GM12872 (cell line): ENCODE results near the gene ABHD12B.
A peak's percentile ranks its signal among the peaks of the same experiment; 100 is the strongest.

Experiments used
- CTCF ChIP-seq: IDR thresholded peaks from 3 replicates; pipeline ENCODE4 v1.5.1; 2011; ENCODE audit warnings: low read depth, mild to moderate bottlenecking, low read length, moderate library complexity; ENCODE audit not compliant: insufficient read depth

ABHD12B gene

GRCh38 chr14:50860478-50861086, 11.3 kb upstream of the ABHD12B start:
- TF ChIP-seq CTCF = peak; percentile 67

DNA sequence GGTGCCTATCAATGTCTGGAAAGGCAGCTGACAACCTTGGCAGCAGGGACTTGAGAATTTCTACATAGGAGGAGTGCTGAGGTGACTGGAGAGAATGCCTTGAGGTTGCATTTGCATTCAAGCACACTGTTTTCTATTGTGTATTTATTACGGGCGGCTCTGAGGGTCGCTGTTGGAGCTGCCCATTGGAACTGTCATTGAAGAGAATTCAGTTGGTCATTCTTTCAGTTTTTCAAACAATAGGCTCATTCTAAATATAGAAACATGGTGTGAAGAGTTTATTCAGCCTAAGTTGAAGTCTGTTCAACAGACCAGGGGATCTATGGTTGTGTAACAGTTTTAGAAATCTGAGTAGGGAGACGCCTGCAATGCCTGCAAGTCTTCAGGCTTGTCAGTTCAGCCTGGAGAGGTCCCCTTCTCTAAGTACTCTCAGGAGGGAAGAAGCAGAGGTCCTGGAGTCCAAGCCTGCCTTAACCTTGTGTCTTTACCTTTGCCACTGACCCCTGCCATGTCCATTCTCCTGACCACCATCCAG, 9.8 kb upstream of the ABHD12B start:
- no peak for TF ChIP-seq CTCF

DNA sequence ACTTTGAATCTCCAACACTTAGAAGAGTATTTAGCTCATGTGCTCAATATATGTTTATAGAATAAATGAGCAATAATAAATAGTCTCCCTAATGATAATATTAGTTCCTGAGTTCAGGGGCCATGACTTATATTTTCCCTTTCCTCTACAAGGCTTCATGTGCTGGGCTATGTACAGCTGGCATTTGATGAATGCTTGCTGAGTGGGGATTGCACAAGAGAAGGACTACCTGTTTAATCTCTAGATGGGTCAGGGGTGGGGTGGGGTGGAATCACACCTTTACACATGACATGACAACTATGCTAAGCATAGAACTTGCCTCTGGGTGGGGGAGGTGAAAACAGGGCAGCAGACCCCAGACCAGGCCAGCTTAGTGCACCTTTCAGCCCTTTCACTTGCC, 7.6 kb upstream of the ABHD12B start:
- no peak for TF ChIP-seq CTCF

- TF ChIP-seq CTCF = no peak
Observed at GRCh38 chr14:50864946-50865345, 6.9 kb upstream of the ABHD12B start.

DNA sequence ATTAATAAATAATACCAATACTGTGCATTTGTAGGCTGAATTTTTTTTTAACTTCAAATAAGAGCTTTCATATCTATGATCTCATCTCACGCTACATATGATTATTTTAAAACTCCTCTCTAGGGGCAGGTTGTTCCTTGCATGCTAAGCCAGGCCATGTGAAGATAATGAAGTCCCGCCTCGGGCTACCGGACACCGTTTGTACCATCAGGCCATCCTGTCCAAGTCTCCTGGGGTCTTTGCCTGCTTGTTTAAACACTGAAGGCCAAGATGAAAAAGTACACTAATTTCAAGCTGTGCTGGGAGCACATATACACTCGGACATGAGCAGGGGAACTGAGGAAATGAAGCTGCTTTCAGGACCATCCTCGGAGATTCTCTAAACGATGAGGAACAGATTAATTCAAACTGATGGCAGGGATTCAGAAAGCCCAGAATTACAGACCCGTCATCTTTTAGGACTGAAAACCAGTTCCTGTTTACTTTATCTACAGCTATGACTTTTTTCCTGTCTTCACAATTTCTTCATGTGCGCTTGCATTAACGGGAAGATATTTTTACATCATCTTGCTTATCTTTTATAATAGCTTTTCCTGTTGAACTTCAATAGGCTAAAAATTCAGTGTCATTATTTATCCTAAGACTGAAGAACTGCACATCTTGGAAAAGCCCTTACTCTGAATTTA, 6.3 kb upstream of the ABHD12B start:
- TF ChIP-seq CTCF = no peak

DNA sequence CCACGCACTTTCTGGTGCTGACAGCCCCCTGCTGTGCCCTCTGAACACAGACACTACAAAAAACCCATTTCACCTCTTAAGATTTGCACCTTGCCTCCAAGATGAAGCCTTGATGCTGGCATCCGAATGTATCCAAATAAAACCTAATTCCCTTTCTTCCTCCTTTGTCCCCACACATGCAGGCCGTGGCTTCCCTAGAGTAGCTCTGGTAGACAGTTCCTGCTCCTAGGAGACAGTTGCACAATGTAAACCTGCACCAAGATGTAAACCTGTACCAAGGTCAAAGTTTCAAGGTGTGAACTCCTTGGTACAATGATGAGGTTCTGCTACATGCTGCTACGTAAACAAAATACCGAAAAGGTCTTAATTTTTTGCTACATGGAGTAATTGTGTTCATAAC, 625 bp upstream of the ABHD12B start:
- 0 out of 3 replicates have a peak, but pooled peaks have one; percentile 6 for TF ChIP-seq CTCF

GRCh38 chr14:50874757-50875156, 2.9 kb downstream of the ABHD12B start:
- TF ChIP-seq CTCF = no peak
